ENCODE results near the gene SLC30A4. TPM values are rescaled to one million over a fixed set of nuclear protein-coding genes. Genes with fewer than 3 reads are reported as not detected.
"Not testable (repeated sequence)": the region's sequence is repeated elsewhere in the genome, so short reads cannot be mapped to it uniquely, and the experiment has no call there.

Gene SLC30A4
- total RNA-seq, 1 donor, result 16.0 TPM

- DNase-seq (ENCODE audit: low read depth), result no peak
- no peak overlapping the region for H3K4me3 ChIP-seq (ENCODE audit: low read depth, low read length)
- no peak for TF ChIP-seq CTCF (IDR thresholded peaks at IDR 0.05; ENCODE audit: insufficient read depth, low read depth, low read length)
Observed at GRCh38 chr15:45510758-45511280, 11.7 kb downstream of the SLC30A4 start.

GRCh38 chr15:45507143-45507542 is 15.4 kb downstream of the SLC30A4 start:
- DNase-seq (ENCODE audit: low read depth); H3K4me3 ChIP-seq (ENCODE audit: low read depth, low read length): not testable (repeated sequence)

GRCh38 chr15:45499426-45499825 is 23.1 kb downstream of the SLC30A4 start:
- TF ChIP-seq CTCF (IDR thresholded peaks at IDR 0.05; ENCODE audit: insufficient read depth, low read depth, low read length), result no peak
- no peak for DNase-seq (ENCODE audit: low read depth)
- H3K4me3 ChIP-seq (ENCODE audit: low read depth, low read length), result no peak overlapping the region

- no peak overlapping the region for H3K4me3 ChIP-seq (ENCODE audit: low read depth, low read length)
- TF ChIP-seq CTCF (IDR thresholded peaks at IDR 0.05; ENCODE audit: insufficient read depth, low read depth, low read length), result no peak
- no peak for DNase-seq (ENCODE audit: low read depth)
Observed at GRCh38 chr15:45498701-45499100, 23.9 kb downstream of the SLC30A4 start.

- no peak for TF ChIP-seq CTCF (IDR thresholded peaks at IDR 0.05; ENCODE audit: insufficient read depth, low read depth, low read length)
- no peak overlapping the region for H3K4me3 ChIP-seq (ENCODE audit: low read depth, low read length)
- DNase-seq (ENCODE audit: low read depth), result no peak
Observed at GRCh38 chr15:45497261-45497660, 25.3 kb downstream of the SLC30A4 start.

GRCh38 chr15:45496658-45497057 is 25.9 kb downstream of the SLC30A4 start:
- TF ChIP-seq CTCF (IDR thresholded peaks at IDR 0.05; ENCODE audit: insufficient read depth, low read depth, low read length), result no peak
- no peak for DNase-seq (ENCODE audit: low read depth)
- H3K4me3 ChIP-seq (ENCODE audit: low read depth, low read length), result no peak overlapping the region

- H3K4me3 ChIP-seq (ENCODE audit: low read depth, low read length), result no peak overlapping the region
- TF ChIP-seq CTCF (IDR thresholded peaks at IDR 0.05; ENCODE audit: insufficient read depth, low read depth, low read length), result no peak
- no peak for DNase-seq (ENCODE audit: low read depth)
Observed at GRCh38 chr15:45495588-45495987, 27.0 kb downstream of the SLC30A4 start.
